ENCODE data around the gene SHROOM4.

SHROOM4 gene

DNA sequence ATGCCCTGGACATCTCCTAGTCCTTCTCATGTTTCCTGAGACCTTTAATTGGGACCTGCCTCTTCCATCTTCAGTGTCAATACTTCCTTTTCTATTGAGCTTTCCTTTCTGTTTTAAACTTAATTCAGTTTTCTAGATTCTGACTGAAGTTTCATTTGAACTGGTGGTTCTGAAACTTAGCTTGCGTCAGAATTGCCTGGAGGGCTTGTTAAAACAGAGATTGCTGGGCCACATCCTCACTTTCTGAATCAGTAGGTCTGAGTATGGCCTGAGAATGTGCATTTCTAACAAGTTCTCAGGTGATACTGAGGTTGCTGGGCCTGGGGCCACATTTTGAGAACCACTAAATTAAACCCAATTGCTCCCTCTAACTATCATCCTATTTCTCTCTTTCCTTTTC lies 191.2 kb downstream of the SHROOM4 start:
- Histone ChIP-seq H3K27ac (no peak overlapping the region), H3K36me3 (ENCODE audit: control insufficient read depth, insufficient read depth, low read length) (no peaks in the 10 kb centered on the region), H3K4me3 (ENCODE audit: low read depth, low read length) (no peak overlapping the region), H3K4me2 (ENCODE audit: low read length) (no peak overlapping the region), H3K9ac (no peak overlapping the region), H2AFZ (no peak overlapping the region), H3K9me3 (ENCODE audit: control insufficient read depth, low read length) (no peaks in the 10 kb centered on the region), H3K79me2 (no peaks in the 10 kb centered on the region), H3K4me1 (no peaks in the 10 kb centered on the region), H3K27me3 (ENCODE audit: control insufficient read depth, insufficient read depth, low read length) (no peaks in the 10 kb centered on the region)
- TF ChIP-seq CTCF (IDR thresholded peaks at IDR 0.05), result no peak

- Histone ChIP-seq H3K79me2 (no peaks in the 10 kb centered on the region), H3K4me1 (no peaks in the 10 kb centered on the region), H3K9me3 (ENCODE audit: control insufficient read depth, low read length) (no peaks in the 10 kb centered on the region), H3K9ac (no peak overlapping the region), H3K27ac (no peak overlapping the region), H3K36me3 (ENCODE audit: control insufficient read depth, insufficient read depth, low read length) (no peaks in the 10 kb centered on the region), H3K4me3 (ENCODE audit: low read depth, low read length) (no peak overlapping the region), H3K27me3 (ENCODE audit: control insufficient read depth, insufficient read depth, low read length) (no peaks in the 10 kb centered on the region), H3K4me2 (ENCODE audit: low read length) (no peak overlapping the region), H2AFZ (no peak overlapping the region)
- TF ChIP-seq CTCF (IDR thresholded peaks at IDR 0.05), result no peak
Measured at GRCh38 chrX:50618788-50619558, 195.0 kb downstream of the SHROOM4 start.

DNA sequence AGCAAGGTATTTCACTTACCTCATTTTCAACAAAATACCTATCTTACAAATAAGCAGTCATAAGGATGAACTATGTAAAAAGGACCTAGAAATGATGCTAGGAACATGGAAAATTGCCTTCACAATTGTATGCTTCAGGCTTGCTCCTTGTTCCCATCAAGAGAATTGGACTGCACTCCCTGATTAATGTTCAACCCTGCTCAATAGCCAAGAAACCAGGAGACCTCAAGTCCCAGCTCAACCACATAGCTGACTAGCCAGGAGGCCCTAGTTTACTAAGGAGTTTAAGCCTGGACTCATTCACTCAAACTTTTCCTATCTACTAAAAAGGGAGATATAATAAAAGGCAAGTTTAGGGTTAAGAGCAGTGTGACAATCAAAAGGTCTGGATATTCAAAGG lies 196.8 kb downstream of the SHROOM4 start:
- TF ChIP-seq CTCF (IDR thresholded peaks at IDR 0.05), result no peak
- H3K4me2 ChIP-seq (ENCODE audit: low read length), result no peak overlapping the region
- no peak overlapping the region for H3K27ac ChIP-seq
- H2AFZ ChIP-seq, result no peak overlapping the region
- H3K4me1 ChIP-seq, result no peaks in the 10 kb centered on the region
- H3K9ac ChIP-seq, result no peak overlapping the region
- no peaks in the 10 kb centered on the region for H3K79me2 ChIP-seq
- H3K4me3 ChIP-seq (ENCODE audit: low read depth, low read length), result no peak overlapping the region
- H3K27me3 ChIP-seq (ENCODE audit: control insufficient read depth, insufficient read depth, low read length), result no peaks in the 10 kb centered on the region
- H3K36me3 ChIP-seq (ENCODE audit: control insufficient read depth, insufficient read depth, low read length), result no peaks in the 10 kb centered on the region
- no peaks in the 10 kb centered on the region for H3K9me3 ChIP-seq (ENCODE audit: control insufficient read depth, low read length)

GRCh38 chrX:50615570-50616158 lies 198.3 kb downstream of the SHROOM4 start:
- no peaks in the 10 kb centered on the region for H3K27me3 ChIP-seq (ENCODE audit: control insufficient read depth, insufficient read depth, low read length)
- H3K27ac ChIP-seq, result no peak overlapping the region
- H3K9me3 ChIP-seq (ENCODE audit: control insufficient read depth, low read length), result no peaks in the 10 kb centered on the region
- no peaks in the 10 kb centered on the region for H3K36me3 ChIP-seq (ENCODE audit: control insufficient read depth, insufficient read depth, low read length)
- TF ChIP-seq CTCF (IDR thresholded peaks at IDR 0.05), result no peak
- no peaks in the 10 kb centered on the region for H3K4me1 ChIP-seq
- H3K9ac ChIP-seq, result no peak overlapping the region
- H3K4me2 ChIP-seq (ENCODE audit: low read length), result no peak overlapping the region
- H3K4me3 ChIP-seq (ENCODE audit: low read depth, low read length), result no peak overlapping the region
- H2AFZ ChIP-seq, result no peak overlapping the region
- H3K79me2 ChIP-seq, result no peaks in the 10 kb centered on the region

GRCh38 chrX:50614460-50614859 lies 199.5 kb downstream of the SHROOM4 start:
- Histone ChIP-seq H2AFZ (no peak overlapping the region), H3K27ac (no peak overlapping the region), H3K9me3 (ENCODE audit: control insufficient read depth, low read length) (no peaks in the 10 kb centered on the region), H3K36me3 (ENCODE audit: control insufficient read depth, insufficient read depth, low read length) (no peaks in the 10 kb centered on the region), H3K27me3 (ENCODE audit: control insufficient read depth, insufficient read depth, low read length) (no peaks in the 10 kb centered on the region), H3K4me2 (ENCODE audit: low read length) (no peak overlapping the region), H3K9ac (no peak overlapping the region), H3K4me3 (ENCODE audit: low read depth, low read length) (no peak overlapping the region), H3K4me1 (no peaks in the 10 kb centered on the region), H3K79me2 (no peaks in the 10 kb centered on the region)
- no peak for TF ChIP-seq CTCF (IDR thresholded peaks at IDR 0.05)
